GM12878 (cell line): ENCODE measurements around the gene RNF115. TPM values are rescaled to one million over a fixed set of nuclear protein-coding genes. Genes with fewer than 3 reads are reported as not detected.
A peak's percentile ranks its signal among the peaks of the same experiment; 100 is the strongest.
"Not testable (repeated sequence)": the region's sequence is repeated elsewhere in the genome, so short reads cannot be mapped to it uniquely, and the experiment has no call there.

Experiments used
- ATAC-seq: fragments of 200-7000 bp; cut with Tn5 transposase; 3 replicates; pipeline ENCODE4 v1.9.1; 2020; ENCODE audit warnings: mild to moderate bottlenecking, moderate library complexity
- BruUV-seq: library from RNA; stranded (reverse); fragments of 400-500 nt; replicated peaks from 2 replicates; lab custom pipeline; 2021; lab: Mats Ljungman, UMichigan
- CTCF ChIA-PET: fragments of 300-600 bp; sonication (Branson Sonifier 250); formaldehyde crosslinking; extraction: SDS; loops from one replicate; lab custom pipeline; 2021; ENCODE audit warnings: inconsistent platforms; lab: Yijun Ruan, JAX
- POLR2A ChIA-PET: fragments of 350-600 bp; formaldehyde crosslinking; extraction: SDS; loops from one replicate; lab custom pipeline; 2021; ENCODE audit warnings: inconsistent platforms; lab: Charles Lee
- RAD21 ChIA-PET: fragments of 300-600 bp; sonication (Branson Sonifier 250); formaldehyde crosslinking; loops from one replicate; lab custom pipeline; 2023; ENCODE audit warnings: antibody characterized with exemption; ENCODE audit not compliant: unreplicated experiment; lab: Charles Lee
- SMC1A ChIA-PET: fragments of 300-600 bp; sonication (Branson Sonifier 250); formaldehyde crosslinking; loops from one replicate; lab custom pipeline; 2023; ENCODE audit not compliant: unreplicated experiment, uncharacterized antibody; lab: Charles Lee
- DNase-seq: peaks from one replicate; pipeline ENCODE4 v3.0.0-alpha.2; 2011; ENCODE audit warnings: low read depth, low spot score
- FAIRE-seq: peaks from 3 replicates; lab custom pipeline; 2011; peaks lifted over from hg19 to GRCh38; lab: Jason Lieb, UNC
- H2AFZ ChIP-seq: 2 replicates; pipeline ENCODE4 v1.6.0; 2011; ENCODE audit warnings: low read depth, low read length, control low read depth; ENCODE audit not compliant: control insufficient read depth
- H3K27ac ChIP-seq: 2 replicates; pipeline ENCODE4 v1.5.1; 2011; ENCODE audit warnings: control low read depth; ENCODE audit not compliant: control insufficient read depth, insufficient read depth
- H3K27me3 ChIP-seq, 2 experiments: replicated peaks in 1 of 2; 2 replicates each; pipeline versions ENCODE4 v1.6.0 to v1.6.1; 2011; ENCODE audit warnings: low read length in 1 of 2; ENCODE audit not compliant: control insufficient read depth in 2 of 2, insufficient read depth in 2 of 2
- H3K36me3 ChIP-seq, 2 experiments: 2 replicates each; pipeline ENCODE4 v1.5.1; 2011; ENCODE audit warnings: low read length in 1 of 2; ENCODE audit not compliant: control insufficient read depth in 2 of 2, insufficient read depth in 2 of 2
- H3K4me1 ChIP-seq: 2 replicates; pipeline ENCODE4 v1.6.1; 2011; ENCODE audit warnings: mild to moderate bottlenecking, low read length, moderate library complexity, mixed read lengths; ENCODE audit not compliant: control insufficient read depth, insufficient read depth
- H3K4me2 ChIP-seq: 2 replicates; pipeline ENCODE4 v1.6.0; 2011; ENCODE audit warnings: control low read depth; ENCODE audit not compliant: control insufficient read depth, insufficient read depth
- H3K4me3 ChIP-seq: fragments of 200-600 bp; sonication (generic); 2 replicates; pipeline ENCODE4 v1.5.1; 2016
- H3K79me2 ChIP-seq: 2 replicates; pipeline ENCODE4 v1.6.0; 2011; ENCODE audit warnings: low read length; ENCODE audit not compliant: control insufficient read depth, insufficient read depth
- H3K9ac ChIP-seq: 2 replicates; pipeline ENCODE4 v1.8.0; 2011; ENCODE audit warnings: low read length, control low read depth, mixed read lengths; ENCODE audit not compliant: control insufficient read depth, insufficient read depth
- H3K9me3 ChIP-seq: replicated peaks from 3 replicates; pipeline ENCODE4 v1.5.1; 2011; ENCODE audit warnings: mild to moderate bottlenecking, low read length; ENCODE audit not compliant: control insufficient read depth, insufficient read depth
- H4K20me1 ChIP-seq: 2 replicates; pipeline ENCODE4 v1.6.0; 2011; ENCODE audit not compliant: control insufficient read depth, insufficient read depth
- CHD1 ChIP-seq: IDR thresholded peaks from 2 replicates; pipeline ENCODE4 v1.6.1; 2012; ENCODE audit warnings: low read depth, low read length, improper control_type of control experiment
- EED ChIP-seq: sonication (generic); IDR thresholded peaks from 2 replicates; pipeline ENCODE4 v1.6.1; 2016; ENCODE audit warnings: antibody characterized with exemption, low read depth
- FOS ChIP-seq: IDR thresholded peaks from 3 replicates; pipeline ENCODE4 v1.6.1; 2011; ENCODE audit warnings: borderline replicate concordance; ENCODE audit not compliant: insufficient read length; ENCODE audit errors: extremely low read depth
- HCFC1 ChIP-seq: fragments of 150-350 bp; IDR thresholded peaks from 2 replicates; pipeline ENCODE4 v1.6.1; 2014; ENCODE audit warnings: low read length
- JUND ChIP-seq: IDR thresholded peaks from 2 replicates; pipeline ENCODE4 v1.6.1; 2012; ENCODE audit warnings: low read depth, mild to moderate bottlenecking, low read length, improper control_type of control experiment, moderate library complexity
- KLF5 ChIP-seq: fragments of 450-650 bp; IDR thresholded peaks from 2 replicates; pipeline ENCODE4 v1.6.1; 2014; ENCODE audit warnings: mild to moderate bottlenecking; ENCODE audit not compliant: partially characterized antibody
- NKRF ChIP-seq: fragments of 450-650 bp; conservative IDR thresholded peaks from 2 replicates; pipeline ENCODE4 v1.6.1; 2017; ENCODE audit warnings: mild to moderate bottlenecking, moderate library complexity
- RFX5 ChIP-seq: IDR thresholded peaks from 2 replicates; pipeline ENCODE4 v1.6.1; 2011; ENCODE audit warnings: low read depth, low read length, improper control_type of control experiment
- ZBTB11 ChIP-seq: fragments of 450-650 bp; formaldehyde crosslinking; IDR thresholded peaks from 2 replicates; pipeline ENCODE4 v1.5.0; 2022; ENCODE audit warnings: mild to moderate bottlenecking, missing genetic modification characterization
- ZNF24 ChIP-seq: fragments of 450-650 bp; IDR thresholded peaks from 2 replicates; pipeline ENCODE4 v1.6.1; 2017; ENCODE audit warnings: antibody characterized with exemption, mild to moderate bottlenecking
- ZNF274 ChIP-seq: IDR thresholded peaks from one replicate; pipeline ENCODE4 v1.8.0; 2011; ENCODE audit not compliant: insufficient read length, insufficient read depth
- WGBS: methylation state at CpG from one replicate; pipeline ENCODE4 v1.1.6; 2016; ENCODE audit warnings: low lambda C conversion rate; ENCODE audit not compliant: insufficient replicate concordance, insufficient coverage; ENCODE audit errors: missing lambda C conversion rate; 5-methylcytosine and 5-hydroxymethylcytosine counted together
- in situ Hi-C: fragments of 300-500 bp; cut with MboI; formaldehyde crosslinking; loops from 9 replicates; pipeline ENCODE4 v1.14.3; 2018; ENCODE audit warnings: mixed read lengths
- intact Hi-C: fragments of 100-400 bp; cut with micrococcal nuclease; formaldehyde crosslinking; loops from one replicate; pipeline ENCODE4 v1.14.2; 2022; ENCODE audit not compliant: unreplicated experiment
- polyA plus RNA-seq, 11 experiments: library from polyadenylated mRNA; depleted of rRNA in 4 of 11; unstranded in 6 of 11; stranded (reverse) in 5 of 11; fragments of >200 nt; fragmentation: Nextera tagmentation in 4 of 11; fragmentation: Illumina TruSeq in 1 of 11; extraction: Ambion mirVana in 4 of 11; extraction: Trizol in 1 of 11; gene quantifications; 1 replicate in 1 of 11; 2 replicates in 10 of 11; pipeline versions ENCODE4 v1.2.1 to v1.2.3, GENCODE V29; 2011 to 2016; ENCODE audit warnings: inconsistent platforms in 2 of 11, missing spikeins in 2 of 11, low read depth in 1 of 11
- total RNA-seq, 4 experiments: library from RNA; depleted of rRNA in 3 of 4; stranded (reverse); fragments of >200 nt in 3 of 4; fragmentation: Illumina TruSeq in 1 of 4; extraction: Trizol in 1 of 4; gene quantifications; 2 replicates each; pipeline versions ENCODE4 v1.2.1 to v1.2.3, GENCODE V29; 2013 to 2021

RNF115 gene
- total and polyA plus RNA-seq, 10 of the 15 experiments (the other 5 are each of a cell fraction or from before 2014, with no cell fraction given), result 3.4 to 22.0 (median 12.9) TPM

DNA sequence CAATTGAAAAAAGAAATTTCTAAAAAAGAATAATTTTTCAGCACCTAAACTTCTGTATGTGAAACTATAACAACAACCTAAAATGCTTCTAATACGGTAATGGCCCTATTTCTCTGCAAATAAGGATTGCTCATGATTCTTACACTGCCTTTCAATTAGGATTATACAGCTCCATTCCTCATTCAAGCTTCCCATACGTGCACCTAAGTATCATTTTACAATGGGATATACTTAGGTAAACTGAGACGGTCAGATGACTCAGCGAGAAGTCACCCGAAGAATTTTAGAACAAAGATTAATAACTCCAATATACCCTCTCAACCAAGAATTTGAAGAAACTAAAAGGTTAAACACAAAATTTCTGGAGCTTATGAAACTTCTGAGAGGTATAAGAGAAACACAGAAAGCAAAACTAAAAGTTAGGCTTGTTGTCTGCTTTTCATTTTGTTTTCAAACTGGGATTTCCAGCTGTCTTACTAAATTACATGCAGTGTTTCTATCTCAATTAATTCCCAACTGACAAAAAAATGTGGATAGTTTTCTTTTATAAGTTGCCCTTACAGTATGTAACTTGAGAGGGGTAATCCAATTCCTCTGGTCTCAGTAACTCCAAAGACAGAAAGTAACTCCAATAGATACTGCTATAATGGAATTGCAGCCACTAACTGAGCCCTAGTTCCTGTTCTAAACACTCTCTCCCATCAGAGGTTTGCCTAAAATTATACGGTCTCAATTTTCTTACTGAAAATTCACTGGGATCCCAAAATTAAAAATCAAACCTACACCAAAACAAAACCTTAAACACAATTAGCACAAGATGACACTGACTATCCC is 10.7 kb downstream of the RNF115 start:
- ATAC-seq, result peak; percentile 47; the same call in 2 of the 3 replicates
- H2AFZ ChIP-seq, H3K4me1 ChIP-seq, SMC1A ChIA-PET, CTCF ChIA-PET, FAIRE-seq, H3K27me3 ChIP-seq, RAD21 ChIA-PET, DNase-seq, BruUV-seq, in situ Hi-C loops, H3K79me2 ChIP-seq, H3K4me3 ChIP-seq, H3K36me3 ChIP-seq, H3K27ac ChIP-seq, H4K20me1 ChIP-seq, intact Hi-C loops, H3K9me3 ChIP-seq, POLR2A ChIA-PET, H3K9ac ChIP-seq: not testable (repeated sequence)
- 56% methylated on average over 6 of the region's 6 CpGs for WGBS
- H3K4me2 ChIP-seq, result peak overlapping the region; percentile 25; the same call in 1 of the 2 replicates

GRCh38 chr1:145806844-145807243 is 17.1 kb downstream of the RNF115 start:
- H3K4me3 ChIP-seq, result no peak overlapping the region
- no peaks in the 10 kb centered on the region for H3K9me3 ChIP-seq
- H3K9ac ChIP-seq, result no peak overlapping the region
- DNase-seq (no peak), FAIRE-seq (no peak), ATAC-seq (no peak)
- no peak overlapping the region for H3K27ac ChIP-seq
- no peaks in the 10 kb centered on the region for H3K36me3 ChIP-seq
- no peaks in the 10 kb centered on the region for H4K20me1 ChIP-seq
- ChIA-PET CTCF (interaction anchor here (1.7 to 1.8 kb wide), 2 partner anchors 11 to 39 kb away, joined by 5 to 6 read pairs; partner anchors contain the start of gene NUDT17), RAD21 (interaction anchor here (1.3 to 1.5 kb wide), 2 partner anchors 11 to 18 kb away, joined by 3 read pairs; no protein-coding TSS in a partner anchor), SMC1A (interaction anchor here (1.3 kb wide), 1 partner anchor 22 kb away, joined by 4 read pairs; no protein-coding TSS in a partner anchor), POLR2A (no interaction called here)
- no peaks in the 10 kb centered on the region for H3K27me3 ChIP-seq
- H3K4me2 ChIP-seq, result no peak overlapping the region
- H2AFZ ChIP-seq, result no peak overlapping the region
- intact Hi-C loops, result no loop called here
- H3K79me2 ChIP-seq, result peaks cover 10% of the 10 kb centered on the region
- in situ Hi-C loops, result no loop called here
- no peaks in the 10 kb centered on the region; the same call in none of the 2 replicates for H3K4me1 ChIP-seq
- BruUV-seq, result no TSS peak
- over 99% methylated on average over 7 of the region's 7 CpGs for WGBS
- no peak for TF ChIP-seq ZNF24
- TF ChIP-seq RFX5, result no peak
- TF ChIP-seq HCFC1, result no peak
- TF ChIP-seq FOS, result no peak
- no peak for TF ChIP-seq JUND
- TF ChIP-seq ZNF274, result no peak
- TF ChIP-seq CHD1, result no peak
- TF ChIP-seq NKRF, result no peak
- no peak for TF ChIP-seq ZBTB11 (CRISPR knock-in tag)
- TF ChIP-seq EED, result no peak
- no peak for TF ChIP-seq KLF5
